Forelimb muscle (tissue), 1 donor: Measurements from ENCODE around the gene ZSWIM5. TPM values are rescaled to one million over a fixed set of nuclear protein-coding genes. Genes with fewer than 3 reads are reported as not detected.
"Not testable (repeated sequence)": the region's sequence is repeated elsewhere in the genome, so short reads cannot be mapped to it uniquely, and the experiment has no call there.

ENCODE experiments used
- DNase-seq: peaks from one replicate; pipeline ENCODE4 v3.0.0-alpha.2; 2013; ENCODE audit warnings: low read depth
- polyA plus RNA-seq: library from polyadenylated mRNA; unstranded; fragments of 120-200 nt; gene quantifications from one replicate; pipeline ENCODE4 v1.2.1, GENCODE V29; 2013; ENCODE audit not compliant: insufficient read length

ZSWIM5 gene
- polyA plus RNA-seq, 1 donor: 0.57 TPM

GRCh38 chr1:45205011-45205909 is 1.1 kb downstream of the ZSWIM5 start:
- DNase-seq: no peak

DNA sequence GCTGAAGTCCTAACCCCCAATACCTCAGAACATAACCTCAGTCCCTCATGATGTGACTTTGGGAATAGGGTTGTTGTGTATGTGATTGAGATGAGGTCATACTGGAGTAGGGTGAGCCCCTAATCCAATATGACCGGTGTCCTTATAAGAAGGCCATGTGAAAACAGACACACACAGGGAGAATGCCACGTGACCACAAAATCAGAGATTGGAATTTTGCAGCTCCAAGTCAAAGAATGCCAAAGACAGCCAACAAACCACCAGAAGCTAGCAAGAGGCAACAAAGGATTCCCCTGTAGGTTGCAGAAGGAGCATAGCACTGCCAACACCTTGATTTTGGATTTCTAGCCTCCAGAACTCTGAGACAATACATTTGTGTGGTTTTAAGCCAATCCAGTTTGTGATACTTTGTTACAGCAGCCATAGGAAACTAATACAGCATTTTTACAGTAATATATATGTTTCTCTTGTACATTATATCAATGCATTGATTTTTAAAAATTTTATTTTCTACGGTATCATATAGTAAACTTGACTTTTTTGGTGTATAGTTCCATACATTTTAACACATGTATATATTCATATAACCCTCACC is 5.4 kb downstream of the ZSWIM5 start:
- no peak for DNase-seq

DNA sequence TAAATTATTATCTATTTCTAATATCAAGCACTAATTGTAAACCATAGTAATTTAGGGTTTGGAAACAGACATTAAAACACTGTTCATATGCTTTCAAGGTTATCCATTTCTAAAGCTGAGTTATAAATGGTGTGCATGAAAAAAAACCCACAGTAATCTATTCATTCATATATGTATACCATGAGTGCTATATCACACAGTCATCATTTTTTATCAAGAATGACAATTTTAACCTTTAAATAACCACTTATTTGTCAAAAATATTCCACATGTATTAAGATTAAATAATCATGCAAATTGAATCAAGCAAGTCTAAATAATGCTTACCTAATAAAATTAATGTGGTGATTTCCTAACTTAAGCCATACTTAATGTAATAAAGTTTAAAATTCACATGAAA is 6.0 kb downstream of the ZSWIM5 start:
- no peak for DNase-seq

DNA sequence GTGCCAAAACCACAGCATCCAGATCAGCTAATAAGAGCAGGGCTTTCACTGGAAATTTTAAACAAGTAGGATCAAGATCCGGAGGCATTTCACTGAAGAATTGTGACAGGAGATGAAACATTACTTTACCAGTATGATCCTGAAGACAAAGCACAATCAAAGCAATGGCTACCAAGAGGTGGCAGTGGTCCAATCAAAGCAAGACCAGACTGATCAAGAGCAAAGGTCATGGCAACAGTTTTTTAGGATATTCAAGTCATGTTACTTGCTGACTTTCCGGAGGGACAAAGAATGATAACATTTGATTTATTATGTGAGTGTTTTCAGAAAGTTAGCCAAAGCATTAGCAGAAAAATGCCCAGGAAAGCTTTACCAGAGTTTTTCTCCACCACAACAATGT is 8.2 kb downstream of the ZSWIM5 start:
- no peak for DNase-seq

GRCh38 chr1:45196863-45197262 is 9.5 kb downstream of the ZSWIM5 start:
- no peak for DNase-seq

DNA sequence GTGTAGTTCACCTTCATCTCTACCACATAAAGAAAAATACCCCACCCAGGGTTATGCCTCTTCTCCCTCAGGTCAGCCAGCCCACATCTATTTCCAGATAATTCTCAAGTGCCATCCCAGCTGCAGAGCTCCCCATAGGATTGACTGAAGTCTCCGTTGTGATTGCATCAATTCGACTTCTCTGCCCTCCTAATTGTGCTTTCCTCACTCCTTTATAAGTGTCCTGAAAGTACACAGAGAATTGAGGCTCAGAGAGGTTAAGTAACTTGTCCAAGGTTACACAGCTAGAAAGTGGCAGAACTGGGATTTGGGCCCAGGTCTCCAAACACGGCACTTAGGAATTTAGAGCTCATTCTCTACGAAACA is 15.0 kb downstream of the ZSWIM5 start:
- no peak for DNase-seq

GRCh38 chr1:45187725-45188124 is 18.7 kb downstream of the ZSWIM5 start:
- no peak for DNase-seq

DNA sequence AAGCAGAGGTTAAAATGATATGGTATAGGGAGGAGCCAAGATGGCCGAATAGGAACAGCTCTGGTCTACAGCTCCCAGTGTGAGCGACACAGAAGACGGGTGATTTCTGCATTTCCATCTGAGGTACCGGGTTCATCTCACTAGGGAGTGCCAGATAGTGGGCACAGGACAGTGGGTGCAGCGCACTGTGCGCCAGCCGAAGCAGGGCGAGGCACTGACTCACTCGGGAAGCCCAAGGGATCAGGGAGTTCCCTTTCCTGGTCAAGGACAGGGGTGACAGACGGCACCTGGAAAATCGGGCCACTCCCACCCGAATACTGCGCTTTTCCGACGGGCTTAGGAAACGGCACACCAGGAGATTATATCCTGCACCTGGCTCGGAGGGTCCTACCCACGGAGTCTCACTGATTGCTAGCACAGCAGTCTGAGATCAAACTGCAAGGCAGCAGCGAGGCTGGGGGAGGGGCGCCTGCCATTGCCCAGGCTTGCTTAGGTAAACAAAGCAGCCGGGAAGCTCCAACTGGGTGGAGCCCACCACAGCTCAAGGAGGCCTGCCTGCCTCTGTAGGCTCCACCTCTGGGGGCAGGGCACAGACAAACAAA is 26.4 kb downstream of the ZSWIM5 start:
- not testable (repeated sequence) for DNase-seq

- no peak for DNase-seq
Observed at GRCh38 chr1:45177452-45177851, 29.0 kb downstream of the ZSWIM5 start.

- DNase-seq: no peak
Observed at GRCh38 chr1:45172764-45173163, 33.6 kb downstream of the ZSWIM5 start.

DNA sequence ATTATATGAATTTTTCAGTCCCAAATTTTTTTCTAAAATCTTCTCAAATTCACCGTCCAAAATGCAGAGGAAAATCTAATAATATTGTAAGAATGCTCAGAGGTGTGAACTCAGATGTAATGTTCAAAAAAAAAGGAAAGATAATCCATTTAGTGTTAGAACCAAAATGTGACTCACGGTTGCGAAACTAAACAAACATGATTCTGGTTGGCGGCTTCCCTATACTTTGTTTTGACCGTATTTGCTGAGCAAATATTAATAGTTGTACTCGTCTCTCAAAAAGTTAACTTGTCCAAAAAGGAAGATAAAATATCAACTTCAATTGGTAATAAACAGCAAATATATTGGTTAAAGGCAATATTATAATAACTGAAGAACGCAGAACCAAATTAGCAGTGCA is 34.4 kb downstream of the ZSWIM5 start:
- no peak for DNase-seq

DNA sequence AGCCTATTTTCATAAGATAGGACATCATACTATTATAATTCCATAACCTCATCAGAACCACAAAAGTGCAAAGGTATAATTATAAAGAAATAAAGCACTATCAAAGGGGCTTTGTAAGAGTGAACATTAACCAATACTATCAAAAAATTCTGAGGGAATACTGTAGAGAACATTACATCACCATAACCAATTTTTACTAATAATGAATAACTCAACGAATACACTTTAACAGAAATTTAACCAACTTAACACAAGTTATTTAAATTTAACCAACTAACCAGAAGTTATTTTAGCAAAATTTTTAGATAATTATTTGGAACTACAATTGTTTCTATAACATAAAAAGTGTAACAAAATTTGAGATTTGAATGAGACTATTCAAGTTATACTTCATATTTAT is 34.8 kb downstream of the ZSWIM5 start:
- DNase-seq: no peak

DNA sequence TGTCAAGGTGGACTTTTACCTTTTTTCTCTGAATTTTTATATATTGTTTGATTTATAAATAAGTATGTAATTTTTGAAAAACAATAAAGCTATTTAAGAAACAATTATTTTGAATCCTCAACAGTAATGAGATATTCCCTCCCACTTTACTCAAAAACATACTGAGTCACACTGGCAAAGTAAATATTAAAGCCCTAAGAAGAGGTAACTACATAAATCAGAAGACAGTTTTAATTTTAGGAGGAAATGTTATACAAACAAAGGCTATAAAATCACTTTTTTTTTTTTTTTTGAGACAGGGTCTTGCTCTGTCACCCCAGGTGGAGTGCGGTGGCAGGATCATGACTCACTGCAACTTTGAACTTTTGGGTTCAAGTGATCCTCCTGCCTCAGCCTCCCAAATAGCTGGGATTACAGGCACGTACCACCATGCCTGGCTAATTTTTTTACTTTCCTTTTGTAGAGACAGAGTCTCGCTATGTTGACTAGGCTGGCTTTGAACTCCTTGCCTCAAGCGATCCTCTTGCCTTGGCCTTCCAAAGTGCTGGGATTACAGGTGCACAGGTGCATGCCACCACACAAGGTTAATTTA is 36.2 kb downstream of the ZSWIM5 start:
- no peak for DNase-seq

DNA sequence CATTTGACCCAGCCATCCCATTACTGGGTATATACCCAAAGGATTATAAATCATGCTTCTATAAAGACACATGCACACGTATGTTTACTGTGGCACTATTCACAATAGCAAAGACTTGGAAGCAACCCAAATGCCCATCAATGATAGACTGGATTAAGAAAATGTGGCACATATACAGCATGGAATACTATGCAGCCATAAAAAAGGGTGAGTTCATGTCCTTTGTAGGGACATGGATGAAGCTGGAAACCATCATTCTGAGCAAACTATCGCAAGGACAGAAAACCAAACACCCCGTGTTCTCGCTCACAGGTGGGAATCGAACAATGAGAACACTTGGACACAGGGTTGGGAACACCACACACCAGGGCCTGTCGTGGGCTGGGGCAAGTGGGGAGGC is 38.5 kb downstream of the ZSWIM5 start:
- DNase-seq: not testable (repeated sequence)

DNA sequence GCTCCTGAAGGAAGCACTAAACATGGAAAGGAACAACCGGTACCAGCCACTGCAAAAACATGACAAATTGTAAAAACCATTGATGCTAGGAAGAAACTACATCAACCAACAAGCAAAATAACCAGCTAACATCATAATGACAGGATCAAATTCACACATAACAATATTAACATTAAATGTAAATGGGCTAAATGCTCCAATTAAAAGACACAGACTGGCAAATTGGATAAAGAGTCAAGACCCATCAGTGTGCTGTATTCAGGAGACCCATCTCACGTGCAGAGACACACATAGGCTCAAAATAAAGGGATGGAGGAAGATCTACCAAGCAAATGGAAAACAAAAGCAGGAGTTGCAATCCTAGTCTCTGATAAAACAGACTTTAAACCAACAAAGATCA is 42.1 kb downstream of the ZSWIM5 start:
- DNase-seq: not testable (repeated sequence)

- DNase-seq: not testable (repeated sequence)
Observed at GRCh38 chr1:45163111-45163510, 43.3 kb downstream of the ZSWIM5 start.

DNA sequence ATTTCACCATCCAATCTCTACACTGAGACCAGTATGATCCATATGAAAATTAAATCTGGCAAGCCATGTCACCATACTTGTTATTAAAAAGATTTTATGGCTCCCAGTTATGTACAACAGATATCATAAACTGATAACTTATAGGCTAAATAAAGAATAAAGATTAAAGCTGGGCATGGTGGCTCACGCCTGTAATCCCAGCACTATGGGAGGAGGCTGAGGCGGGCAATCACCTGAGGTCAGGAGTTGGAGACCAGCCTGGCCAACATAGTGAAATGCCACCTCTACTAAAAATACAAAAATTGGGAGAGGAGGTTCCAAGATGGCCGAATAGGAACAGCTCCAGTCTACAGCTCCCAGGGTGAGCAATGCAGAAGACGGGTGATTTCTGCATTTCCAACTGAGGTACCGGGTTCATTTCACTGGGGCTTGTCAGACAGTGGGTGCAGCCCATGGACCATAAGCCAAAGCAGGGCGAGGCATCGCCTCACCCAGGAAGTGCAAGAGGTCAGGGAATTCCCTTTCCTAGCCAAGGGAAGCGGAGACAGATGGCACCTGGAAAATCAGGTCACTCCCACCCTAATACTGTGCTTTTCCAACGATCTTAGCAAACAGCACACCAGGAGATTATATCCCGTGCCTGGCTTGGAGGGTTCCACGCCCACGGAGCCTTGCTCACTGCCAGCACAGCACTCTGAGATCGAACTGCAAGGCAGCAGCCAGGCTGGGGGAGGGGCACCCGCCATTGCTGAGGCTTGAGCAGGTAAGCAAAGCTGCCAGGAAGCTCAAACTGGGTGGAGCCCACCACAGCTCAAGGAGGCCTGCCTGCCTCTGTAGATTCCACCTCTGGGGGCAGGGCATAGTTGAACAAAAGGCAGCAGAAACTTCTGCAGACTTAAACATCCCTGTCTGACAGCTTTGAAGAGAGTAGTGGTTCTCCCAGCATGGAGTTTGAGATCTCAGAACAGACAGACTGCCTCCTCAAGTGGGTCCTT is 44.1 kb downstream of the ZSWIM5 start:
- not testable (repeated sequence) for DNase-seq

GRCh38 chr1:45155957-45156356 is 50.4 kb downstream of the ZSWIM5 start:
- no peak for DNase-seq

- no peak for DNase-seq
Observed at GRCh38 chr1:45155423-45155822, 51.0 kb downstream of the ZSWIM5 start.

DNA sequence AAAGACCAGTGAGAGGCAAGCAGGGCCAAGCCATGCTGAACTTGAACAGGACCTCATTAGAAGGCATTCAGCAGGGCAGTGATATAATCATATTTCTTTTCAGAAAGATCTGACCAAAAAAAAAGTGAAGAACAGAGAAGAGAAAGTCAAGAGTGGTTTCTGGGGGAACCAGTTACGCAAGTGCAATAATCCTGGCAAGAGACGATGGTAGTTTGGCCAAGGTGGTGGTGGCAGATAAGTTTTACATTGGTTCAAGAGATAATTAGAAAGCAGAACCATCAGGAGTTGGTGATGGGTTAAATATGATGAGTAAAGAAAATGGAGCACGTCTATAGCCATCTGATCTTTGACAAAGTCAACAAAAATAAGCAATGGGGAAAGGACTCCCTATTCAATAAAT is 54.3 kb downstream of the ZSWIM5 start:
- no peak for DNase-seq

DNA sequence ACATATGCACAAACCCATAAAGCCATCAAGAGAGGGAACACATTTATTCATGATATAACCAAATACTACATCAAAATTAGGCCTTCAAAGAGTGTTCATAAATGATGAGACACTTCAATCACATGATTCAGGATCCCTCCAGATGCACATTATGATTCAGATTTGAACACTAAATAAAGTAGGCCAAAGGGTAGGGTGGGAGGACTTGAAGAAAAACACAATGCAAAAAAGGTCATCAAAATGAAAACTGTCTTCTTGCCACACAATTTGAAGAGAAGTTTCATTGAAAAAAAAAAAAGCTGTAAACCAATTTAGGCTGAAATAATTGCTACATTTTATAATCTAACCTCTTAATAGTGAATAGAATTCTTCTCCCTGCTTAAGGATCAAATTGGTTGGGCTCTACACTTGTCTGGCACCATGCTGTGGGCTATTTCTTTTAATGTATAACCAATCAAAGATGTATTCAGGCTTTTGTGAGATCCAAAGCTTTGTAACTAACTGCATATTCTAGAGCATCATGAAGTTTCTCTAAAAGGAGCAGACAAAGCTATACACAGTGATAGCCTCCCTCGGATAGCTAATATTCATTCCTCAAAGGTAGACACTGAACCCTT is 58.1 kb downstream of the ZSWIM5 start:
- DNase-seq: no peak
